Activated T-cell treated with anti-CD3 and anti-CD28 coated beads for 24 hours (primary cell): ENCODE results near the gene SCT.
"Not testable (repeated sequence)": the region's sequence is repeated elsewhere in the genome, so short reads cannot be mapped to it uniquely, and the experiment has no call there.

Experiments used
- DNase-seq: peaks from one replicate; pipeline ENCODE4 v3.0.0-alpha.2; 2020; ENCODE audit warnings: low read depth

Gene SCT, protein sequence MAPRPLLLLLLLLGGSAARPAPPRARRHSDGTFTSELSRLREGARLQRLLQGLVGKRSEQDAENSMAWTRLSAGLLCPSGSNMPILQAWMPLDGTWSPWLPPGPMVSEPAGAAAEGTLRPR

DNA sequence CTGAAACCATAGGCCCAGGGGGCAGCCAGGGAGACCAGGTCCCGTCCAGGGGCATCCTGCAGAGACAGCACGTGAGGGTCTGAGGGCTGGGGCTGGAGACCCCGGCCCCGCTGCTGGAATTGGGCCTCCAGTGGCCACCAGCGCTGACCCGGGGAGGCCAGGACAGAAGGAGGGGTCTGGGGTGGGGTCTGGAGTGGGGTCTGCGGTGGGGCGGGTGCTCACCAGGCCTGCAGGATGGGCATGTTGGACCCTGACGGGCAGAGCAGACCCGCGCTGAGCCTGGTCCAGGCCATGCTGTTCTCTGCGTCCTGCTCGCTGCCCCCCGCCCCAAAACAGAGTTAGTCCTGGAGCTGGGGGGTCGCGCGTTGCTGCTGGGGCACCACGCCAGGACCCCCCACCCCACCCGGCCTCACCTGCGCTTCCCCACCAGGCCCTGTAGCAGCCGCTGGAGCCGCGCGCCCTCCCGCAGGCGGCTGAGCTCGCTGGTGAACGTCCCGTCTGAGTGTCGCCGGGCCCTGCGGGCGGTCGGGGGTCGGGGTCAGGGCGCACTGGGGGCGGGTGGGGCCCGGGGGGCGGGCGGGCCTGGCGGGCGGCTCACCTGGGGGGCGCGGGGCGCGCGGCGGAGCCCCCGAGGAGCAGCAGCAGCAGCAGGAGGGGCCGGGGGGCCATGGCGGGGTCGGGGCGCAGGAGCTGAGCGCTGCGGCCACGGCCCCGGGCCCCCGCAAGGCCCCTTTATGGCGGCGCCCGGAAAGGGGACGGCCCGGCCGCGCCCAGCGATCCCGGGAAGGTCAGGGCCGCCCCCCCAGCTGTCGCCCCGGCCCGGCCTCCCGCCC, at the start of gene SCT:
SCT (minus strand) TSS at position 707 of the 833 bp plus-strand sequence; CDS start at position 669, 38 bp downstream.
- no peak for DNase-seq

GRCh38 chr11:674406-674805, 47.4 kb upstream of the SCT start:
- no peak for DNase-seq

DNA sequence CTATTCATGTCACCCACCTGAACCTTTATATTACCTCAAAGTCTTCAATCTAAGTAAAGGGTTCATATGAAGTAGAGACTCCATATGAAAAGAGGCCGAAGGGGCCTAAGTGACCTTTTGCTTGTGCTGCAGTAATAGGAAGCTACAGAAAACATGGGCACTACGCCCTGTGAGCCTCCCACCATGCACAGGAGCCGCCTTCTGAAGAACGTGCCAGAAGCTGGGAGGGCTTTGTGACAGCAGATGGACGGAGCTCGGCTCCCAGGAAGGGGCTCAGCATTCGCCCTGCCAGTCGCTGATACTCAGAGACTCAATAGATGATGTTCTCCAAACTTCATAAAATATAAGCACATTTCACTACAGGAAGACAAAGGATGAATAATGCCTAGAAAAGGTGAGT, 46.9 kb upstream of the SCT start:
- no peak for DNase-seq

DNA sequence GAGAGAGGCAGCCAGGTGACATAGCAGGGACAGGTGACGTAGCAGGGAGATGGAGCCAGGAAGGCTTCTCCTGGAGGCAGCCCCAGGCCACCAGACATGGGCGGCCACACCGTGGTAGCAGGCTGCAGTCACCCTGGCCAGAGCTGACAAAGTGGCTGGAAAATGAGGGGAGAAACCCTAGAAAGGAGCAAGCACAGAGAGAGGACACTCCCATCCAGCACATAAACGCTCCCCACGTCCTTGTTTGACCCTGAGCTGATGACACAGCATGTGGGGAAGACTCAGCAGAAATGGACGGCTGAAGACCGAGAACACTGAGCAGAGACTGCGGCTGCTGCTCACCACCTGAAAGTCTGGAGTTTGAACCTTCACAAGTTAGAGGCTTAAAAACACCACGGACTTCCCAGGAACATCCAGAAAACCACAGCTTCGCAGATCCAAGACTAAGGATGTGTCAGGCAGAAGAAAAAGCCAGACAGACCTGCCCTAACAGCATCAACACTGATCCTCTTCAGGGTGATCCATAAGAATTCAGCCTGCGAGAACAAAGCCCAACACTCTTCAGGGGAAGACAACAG, 38.8 kb upstream of the SCT start:
- no peak for DNase-seq

- DNase-seq = no peak
These were observed 38.2 kb upstream of the SCT start for GRCh38 chr11:665062-665703.

GRCh38 chr11:662689-663274, 35.8 kb upstream of the SCT start:
- no peak for DNase-seq

GRCh38 chr11:660681-661444, 33.9 kb upstream of the SCT start:
- DNase-seq = no peak

DNA sequence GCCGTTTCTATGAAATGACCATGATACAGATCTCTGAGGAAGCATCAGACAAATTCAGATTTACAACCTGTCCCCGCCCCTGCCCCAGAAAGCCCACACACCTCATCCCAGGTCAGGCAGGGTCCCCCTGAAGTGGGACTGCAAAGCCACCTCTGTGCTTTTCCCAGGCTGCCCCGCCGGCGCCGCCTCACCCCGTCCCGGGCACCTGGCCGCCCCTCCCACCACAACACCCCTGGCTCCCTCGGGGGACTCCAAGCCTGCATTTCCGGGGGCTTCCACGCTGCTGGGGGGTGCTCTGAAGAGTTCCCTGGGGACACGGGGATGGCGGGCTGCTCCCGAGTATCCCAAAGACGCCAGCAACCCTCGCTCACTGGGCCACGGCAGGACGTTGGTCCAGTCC, 33.3 kb upstream of the SCT start:
- DNase-seq = no peak

GRCh38 chr11:659532-660085, 32.6 kb upstream of the SCT start:
- no peak for DNase-seq

DNA sequence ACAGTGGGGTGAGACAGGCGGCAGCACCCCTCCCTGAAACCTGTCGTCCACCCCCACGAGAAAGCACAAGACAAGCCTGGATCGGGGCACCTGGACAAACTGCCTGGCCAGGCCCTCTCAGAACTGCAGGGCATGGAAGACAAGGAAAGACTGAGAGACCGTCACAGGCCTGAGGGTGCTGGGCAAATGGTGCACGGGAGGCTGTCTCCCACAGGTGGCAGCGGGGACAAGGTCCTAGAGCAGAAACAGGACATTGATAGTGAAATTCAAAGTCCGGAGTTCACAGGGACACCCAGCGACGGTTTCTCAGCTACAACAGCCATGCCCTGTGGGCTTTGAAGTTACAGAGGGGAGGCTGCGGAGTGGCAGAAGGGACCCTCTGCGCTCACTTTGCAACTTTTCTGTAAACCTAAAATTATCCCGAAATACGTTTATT, 30.7 kb upstream of the SCT start:
- no peak for DNase-seq

DNA sequence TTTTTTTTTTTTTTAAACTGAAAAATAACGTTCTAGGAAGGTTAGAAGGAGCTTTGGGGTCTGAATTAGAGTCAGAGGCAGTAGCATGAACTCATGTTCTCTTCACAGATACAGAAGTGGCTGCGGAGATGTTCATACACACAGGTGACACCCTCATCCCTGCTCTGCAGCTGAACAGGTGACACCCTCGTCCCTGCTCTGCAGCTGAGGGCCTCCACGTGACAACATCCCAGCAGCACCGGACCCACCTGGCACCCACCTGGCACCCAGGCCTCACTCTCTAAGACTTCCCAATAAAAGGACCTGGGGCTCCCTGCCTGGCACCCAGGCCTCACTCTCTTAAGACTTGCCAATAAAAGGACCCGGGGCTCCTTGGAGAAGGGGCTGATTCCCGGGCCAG, 29.9 kb upstream of the SCT start:
- DNase-seq = no peak

DNA sequence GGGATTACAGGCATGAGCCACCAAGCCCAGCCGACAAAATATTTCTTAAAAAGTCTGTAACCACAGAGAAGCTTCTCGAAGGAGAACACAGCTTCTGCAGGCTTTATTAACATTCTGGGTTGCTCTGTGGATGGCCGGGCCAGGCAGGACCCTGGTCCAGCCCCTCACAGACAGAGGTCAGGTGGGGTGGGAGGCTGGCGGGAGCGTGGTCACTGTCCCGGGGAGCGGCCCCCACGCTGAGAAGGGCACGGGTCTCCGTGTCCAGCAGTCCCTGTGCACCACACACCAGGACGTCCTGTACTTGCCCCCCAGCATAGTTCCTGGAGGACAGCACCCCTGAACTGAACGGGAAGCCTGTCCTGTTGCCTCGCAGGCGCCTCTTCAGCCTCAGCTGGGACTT, 29.4 kb upstream of the SCT start:
- no peak for DNase-seq

DNA sequence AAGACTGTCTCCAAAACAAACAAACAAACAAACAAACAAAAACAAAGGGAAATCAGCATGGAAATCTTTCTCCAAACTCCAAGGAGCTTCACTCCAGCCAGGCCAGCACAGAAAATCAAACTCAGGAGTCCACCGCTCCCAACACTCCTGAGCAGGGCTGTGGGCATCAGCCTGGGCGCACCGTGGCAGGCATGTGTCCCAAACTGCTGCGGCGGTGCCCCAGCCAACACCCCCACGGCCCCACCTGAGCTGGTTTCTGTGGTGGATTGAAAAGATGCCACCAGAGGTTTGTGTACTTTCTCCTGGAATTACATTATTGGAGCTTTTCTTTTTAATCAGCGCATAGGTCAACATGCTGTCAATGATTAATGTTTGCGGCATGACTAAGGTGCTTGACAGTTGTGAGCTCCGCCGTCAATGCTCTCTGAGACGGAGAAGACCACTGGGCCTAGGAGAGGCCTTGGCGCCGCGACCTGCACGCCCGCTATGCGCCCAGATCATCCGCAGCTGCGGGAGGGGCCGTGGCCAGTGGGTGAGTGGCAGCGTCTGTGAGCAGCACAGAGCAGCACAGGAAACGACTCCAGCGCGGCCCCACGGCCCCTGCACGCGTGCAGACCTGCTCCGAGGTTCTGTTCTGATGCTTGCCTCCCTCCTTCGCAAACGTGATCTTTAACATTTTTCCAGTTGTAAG, 28.2 kb upstream of the SCT start:
- no peak for DNase-seq

DNA sequence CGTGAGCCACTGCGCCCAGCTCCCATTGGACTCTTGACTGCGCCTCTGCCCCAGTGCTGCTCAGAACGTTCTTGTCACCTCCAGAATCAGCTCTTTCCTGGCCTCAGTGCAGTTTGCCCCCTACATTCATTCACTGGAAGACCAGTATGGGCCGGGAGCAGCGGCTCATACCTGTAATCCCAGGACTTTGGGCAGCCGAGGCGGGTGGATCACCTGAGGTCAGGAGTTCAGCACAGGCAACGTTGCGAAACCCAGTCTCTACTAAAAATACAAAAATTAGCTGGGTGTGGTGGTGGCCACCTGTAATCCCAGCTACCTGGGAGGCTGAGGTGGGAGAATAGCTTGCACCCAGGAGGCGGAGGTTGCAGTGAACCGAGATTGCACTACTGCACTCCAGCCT, 27.5 kb upstream of the SCT start:
- DNase-seq = not testable (repeated sequence)

GRCh38 chr11:653837-654236, 26.9 kb upstream of the SCT start:
- DNase-seq = no peak

GRCh38 chr11:653136-653535, 26.2 kb upstream of the SCT start:
- DNase-seq = not testable (repeated sequence)

GRCh38 chr11:650482-650881, 23.5 kb upstream of the SCT start:
- DNase-seq = no peak

- not testable (repeated sequence) for DNase-seq
These were observed 20.7 kb upstream of the SCT start for GRCh38 chr11:647672-648158.

DNA sequence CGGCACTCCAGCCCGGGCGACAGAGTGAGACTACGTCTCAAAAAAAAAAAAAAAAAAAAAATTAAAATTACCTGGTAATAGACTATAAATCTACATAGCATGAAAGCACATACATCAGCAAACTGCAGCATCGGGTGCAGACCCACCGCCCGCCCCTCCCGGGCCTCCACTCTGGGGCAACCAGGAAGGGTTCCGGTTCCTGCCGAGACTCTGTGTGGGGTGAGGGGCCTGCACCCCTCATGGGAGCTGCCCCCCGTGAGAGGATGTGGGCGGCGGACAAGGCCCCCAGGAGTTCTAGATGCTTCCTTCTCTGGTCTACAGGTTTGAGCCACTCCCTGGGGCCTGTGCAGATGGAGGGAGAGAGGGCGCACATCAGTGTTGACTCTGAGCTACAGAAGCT, 19.2 kb upstream of the SCT start:
- no peak for DNase-seq

DNA sequence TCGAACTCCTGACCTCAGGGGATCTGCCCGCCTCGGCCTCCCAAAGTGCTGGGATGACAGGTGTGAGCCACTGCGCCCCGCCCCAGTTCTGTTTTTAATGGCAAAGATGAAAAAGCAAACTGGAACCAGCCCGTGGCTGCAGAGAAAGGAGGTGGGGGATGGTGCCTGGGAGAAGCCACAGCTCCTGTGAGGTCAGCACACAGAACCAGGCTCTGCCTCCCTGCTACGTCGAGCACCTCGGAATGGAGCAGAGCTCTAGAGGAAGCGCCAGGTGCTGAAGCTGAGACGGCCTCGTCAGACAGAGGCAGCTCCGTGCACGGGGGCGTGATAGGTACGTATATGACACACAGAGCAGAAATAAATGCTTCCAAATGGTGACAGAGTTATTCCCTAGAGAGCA, 18.6 kb upstream of the SCT start:
- no peak for DNase-seq
